GM19351 (cell line): ENCODE measurements around the gene CHST1.

ENCODE experiments used
- ATAC-seq: cut with Tn5 transposase; IDR thresholded peaks from one replicate; pipeline ENCODE4 v1.9.1; 2021; ENCODE audit warnings: mild to moderate bottlenecking, moderate library complexity; ENCODE audit not compliant: unreplicated experiment

The CHST1 gene

GRCh38 chr11:45609337-45609736 lies 56.1 kb downstream of the CHST1 start:
- ATAC-seq: no peak

- no peak for ATAC-seq
These were observed 57.4 kb downstream of the CHST1 start for GRCh38 chr11:45607995-45608394.

GRCh38 chr11:45606514-45607281 lies 58.7 kb downstream of the CHST1 start:
- no peak for ATAC-seq

- no peak for ATAC-seq
These were observed 60.4 kb downstream of the CHST1 start for GRCh38 chr11:45605051-45605450.

GRCh38 chr11:45603946-45604682 lies 61.3 kb downstream of the CHST1 start:
- no peak for ATAC-seq

GRCh38 chr11:45599161-45599943 lies 66.1 kb downstream of the CHST1 start:
- ATAC-seq: no peak
